OCI-LY7 (cell line): ENCODE measurements around the gene FNDC3B.

ENCODE experiments used
- CTCF ChIP-seq: fragments of 200-600 bp; sonication (generic); conservative IDR thresholded peaks from 2 replicates; pipeline ENCODE4 v1.5.1; 2014; ENCODE audit warnings: mild to moderate bottlenecking, antibody characterized with exemption, low read length, moderate library complexity, mixed read lengths
- EZH2phosphoT487 ChIP-seq: fragments of 200-600 bp; sonication (generic); IDR thresholded peaks from 2 replicates; pipeline ENCODE4 v1.6.1; 2018; ENCODE audit warnings: low read depth, borderline replicate concordance, mild to moderate bottlenecking, mixed run types, antibody characterized with exemption, low read length, moderate library complexity, mixed read lengths

- TF ChIP-seq CTCF (no peak), EZH2phosphoT487 (no peak)
These were observed 116.7 kb downstream of the FNDC3B start for GRCh38 chr3:172155897-172156585.
